Activated T-helper 1 cell treated with anti-CD3 and anti-CD28 coated beads, Interleukin-12 subunit alpha, Interleukin-12 subunit beta, Interleukin-2, Interleukin-4 antibody, amounts not matched to agents 30 ng/mL and 10 ng/mL and 1 ng/mL, durations not matched to agents 14 hours and 24 hours and 36 hours (primary cell): ENCODE measurements around the gene APC2. TPM values are rescaled to one million over a fixed set of nuclear protein-coding genes. Genes with fewer than 3 reads are reported as not detected.

Experiments used
- DNase-seq: peaks from one replicate; pipeline ENCODE4 v3.0.0; 2021; ENCODE audit warnings: low spot score
- H3K27ac Mint-ChIP-seq: one replicate; pipeline ENCODE4 v1.8.0; 2021; ENCODE audit warnings: mild to moderate bottlenecking, mixed read lengths
- H3K27me3 Mint-ChIP-seq: one replicate; pipeline ENCODE4 v1.8.0; 2022; ENCODE audit warnings: mild to moderate bottlenecking, moderate library complexity, mixed read lengths; ENCODE audit not compliant: insufficient read depth
- H3K36me3 Mint-ChIP-seq: one replicate; pipeline ENCODE4 v1.8.0; 2021; ENCODE audit warnings: low read depth, mixed read lengths
- H3K4me1 Mint-ChIP-seq: one replicate; pipeline ENCODE4 v1.8.0; 2021; ENCODE audit warnings: low read depth, mixed read lengths
- H3K4me3 Mint-ChIP-seq: one replicate; pipeline ENCODE4 v1.8.0; 2021; ENCODE audit warnings: mild to moderate bottlenecking, moderate library complexity, mixed read lengths
- H3K9me3 Mint-ChIP-seq: one replicate; pipeline ENCODE4 v1.8.0; 2021; ENCODE audit warnings: mixed read lengths
- intact Hi-C: fragments of 100-400 bp; cut with micrococcal nuclease; formaldehyde crosslinking; loops from one replicate; pipeline ENCODE4 v1.15.1; 2024
- total RNA-seq: library from RNA; stranded (reverse); gene quantifications from 2 replicates; pipeline ENCODE4 v1.2.3, GENCODE V29; 2022

Gene APC2
- total RNA-seq, 1 donor from 2014 or later, result 0.16 TPM

DNA sequence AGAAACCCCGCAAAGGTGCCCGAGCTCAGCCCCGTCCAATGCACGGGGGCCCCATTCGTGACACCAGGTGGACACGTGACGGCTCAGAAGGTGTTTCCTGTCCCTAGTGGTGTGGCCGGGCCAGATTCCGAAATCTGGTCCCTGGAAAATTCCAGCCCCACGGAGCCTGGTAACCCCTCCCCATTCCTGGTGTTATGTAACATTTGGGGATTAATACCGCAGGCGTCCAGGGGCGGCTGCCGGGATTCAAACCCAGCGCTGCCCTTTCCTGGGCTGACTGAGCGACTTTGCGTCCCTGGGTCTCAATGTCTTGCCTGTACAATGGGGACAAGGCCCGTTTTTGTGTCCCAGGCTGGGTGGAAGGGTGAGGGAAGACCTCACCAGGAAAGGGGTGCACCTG, 72.9 kb downstream of the APC2 start:
- DNase-seq, result no peak
- intact Hi-C loops, result no loop called here
- Mint-ChIP-seq H3K4me1 (no peaks in the 10 kb centered on the region), H3K9me3 (no peaks in the 10 kb centered on the region), H3K27me3 (peaks cover 16% of the 10 kb centered on the region), H3K36me3 (no peaks in the 10 kb centered on the region), H3K27ac (no peak overlapping the region), H3K4me3 (no peak overlapping the region)

Other genes starting within 250 kb of the APC2 start
- gene STK11, start 244.3 kb upstream of the APC2 start, total RNA-seq, result 69.6 and 71.3 TPM in 2 replicates
- 1.5 and 1.8 TPM in 2 replicates for gene CBARP, start 212.1 kb upstream of the APC2 start, total RNA-seq
- 234 and 239 TPM in 2 replicates for gene ATP5F1D, start 208.4 kb upstream of the APC2 start, total RNA-seq
- gene MIDN, start 201.5 kb upstream of the APC2 start, total RNA-seq, result 87.6 and 91.6 TPM in 2 replicates
- 245 and 256 TPM in 2 replicates for gene CIRBP, start 180.8 kb upstream of the APC2 start, total RNA-seq
- gene FAM174C, start 174.6 kb upstream of the APC2 start, total RNA-seq, result 119 and 128 TPM in 2 replicates
- not detected in 2 replicates for gene EFNA2, start 164.2 kb upstream of the APC2 start, total RNA-seq
- 97.9 and 98.8 TPM in 2 replicates for gene NDUFS7, start 66.2 kb upstream of the APC2 start, total RNA-seq
- gene GAMT, start 48.6 kb upstream of the APC2 start, total RNA-seq, result 21.7 and 22.3 TPM in 2 replicates
- gene DAZAP1, start 42.5 kb upstream of the APC2 start, total RNA-seq, result 301 and 304 TPM in 2 replicates
- 1,387 and 1,455 TPM in 2 replicates for gene RPS15, start 11.7 kb upstream of the APC2 start, total RNA-seq
- gene C19orf25, start 29.1 kb downstream of the APC2 start, total RNA-seq, result 37.1 and 38.5 TPM in 2 replicates
- gene PCSK4, start 40.2 kb downstream of the APC2 start, total RNA-seq, result 0.26 and 1.5 TPM in 2 replicates
- 1.4 TPM in 2 replicates for gene REEP6, start 41.1 kb downstream of the APC2 start, total RNA-seq
- gene ADAMTSL5, start 62.9 kb downstream of the APC2 start, total RNA-seq, result 3.6 and 7.0 TPM in 2 replicates
- not detected in 2 replicates for gene PLK5, start 74.0 kb downstream of the APC2 start, total RNA-seq
- 14.6 and 15.0 TPM in 2 replicates for gene MEX3D, start 118.2 kb downstream of the APC2 start, total RNA-seq
- gene MBD3, start 142.7 kb downstream of the APC2 start, total RNA-seq, result 136 and 139 TPM in 2 replicates
- gene UQCR11, start 155.3 kb downstream of the APC2 start, total RNA-seq, result 171 and 176 TPM in 2 replicates
- 163 and 172 TPM in 2 replicates for gene TCF3, start 202.5 kb downstream of the APC2 start, total RNA-seq